Kidney (tissue), 14 donors: Measurements from ENCODE around the gene DLG5. TPM values are rescaled to one million over a fixed set of nuclear protein-coding genes. Genes with fewer than 3 reads are reported as not detected.

Source experiments
- DNase-seq, 5 donors: peaks; one replicate each; pipeline ENCODE4 v3.0.0-alpha.2; 2013 to 2020
- FAIRE-seq: peaks from 2 replicates; lab custom pipeline; 2012; peaks lifted over from hg19 to GRCh38; lab: Jason Lieb, UNC
- H3K27ac ChIP-seq, 2 donors: one replicate each; pipeline ENCODE4 v1.7.0; 2013; ENCODE audit warnings: low read depth in 2 of 2, low read length in 2 of 2, inconsistent platforms in 1 of 2
- H3K27me3 ChIP-seq: one replicate; pipeline ENCODE4 v1.7.1; 2013; ENCODE audit warnings: low read length, inconsistent platforms; ENCODE audit not compliant: control insufficient read depth, insufficient read depth
- H3K36me3 ChIP-seq, 3 donors: one replicate each; pipeline versions ENCODE4 v1.7.0 to v1.7.1; 2013; ENCODE audit warnings: low read length in 3 of 3, control low read depth in 1 of 3, inconsistent platforms in 1 of 3; ENCODE audit not compliant: insufficient read depth in 3 of 3, control insufficient read depth in 2 of 3
- H3K4me1 ChIP-seq, 3 donors: one replicate each; pipeline versions ENCODE4 v1.7.0 to v1.7.1; 2013; ENCODE audit warnings: low read length in 3 of 3, inconsistent platforms in 1 of 3, low read depth in 1 of 3; ENCODE audit not compliant: control insufficient read depth in 2 of 3, insufficient read depth in 2 of 3
- H3K4me3 ChIP-seq, 3 donors: one replicate each; pipeline versions ENCODE4 v1.7.0 to v1.8.1; 2013; ENCODE audit warnings: low read length in 3 of 3, control low read depth in 1 of 3, inconsistent platforms in 1 of 3
- H3K9ac ChIP-seq, 3 donors: one replicate each; pipeline versions ENCODE4 v1.7.0 to v1.7.1; 2013; ENCODE audit warnings: low read length in 3 of 3, control low read depth in 1 of 3, inconsistent platforms in 1 of 3
- H3K9me3 ChIP-seq, 3 donors: one replicate each; pipeline versions ENCODE4 v1.7.0 to v1.7.1; 2013; ENCODE audit warnings: low read length in 3 of 3, control low read depth in 1 of 3, inconsistent platforms in 1 of 3; ENCODE audit not compliant: control insufficient read depth in 2 of 3, insufficient read depth in 1 of 3
- CTCF ChIP-seq: IDR thresholded peaks from 3 replicates; pipeline ENCODE4 v1.5.1; 2012; ENCODE audit warnings: mild to moderate bottlenecking, moderate library complexity, borderline replicate concordance; ENCODE audit not compliant: insufficient read depth; ENCODE audit errors: extremely low read depth
- intact Hi-C: fragments of 100-400 bp; cut with DNase I; formaldehyde crosslinking; loops from one replicate; pipeline ENCODE4 v1.11.1; 2022
- polyA plus RNA-seq: library from polyadenylated mRNA; stranded (reverse); fragments of 350-450 nt; fragmentation: Illumina TruSeq; extraction: RNeasy Lipid Tissue Mini Kit (QIAGEN cat#74804); gene quantifications from one replicate; pipeline ENCODE4 v1.2.3, GENCODE V29; 2014; ENCODE audit warnings: low read depth, low replicate concordance; ENCODE audit not compliant: insufficient read depth
- total RNA-seq: library from RNA; stranded (reverse); fragmentation: NEBNext Ultra II Directional; extraction: Animal tissue kit (Norgen Biotek cat#: 25700); gene quantifications from one replicate; pipeline ENCODE4 v1.2.1, GENCODE V29; 2021
- donor health status: control.
- donor health status: control.
- donor health status: control.
- donor health status: control.
- donor health status: control.
- donor health status: DM: yes; HTN: yes; CAD: no.
- donor health status: Normal renal cell carcinoma (clear cell type).

The DLG5 gene
- total and polyA plus RNA-seq, 2 donors from 2014 or later: 5.4 to 30.0 TPM

- no peak for FAIRE-seq
- intact Hi-C loops: no loop called here
Observed at GRCh38 chr10:77970869-77971803, 44.6 kb upstream of the DLG5 start.

GRCh38 chr10:77969114-77969513 is 42.6 kb upstream of the DLG5 start:
- DNase-seq (no peak), FAIRE-seq (no peak)

More at GRCh38 chr10:77970869-77971803, 44.6 kb upstream of the DLG5 start:
- Histone ChIP-seq H3K27ac (peak overlapping the region; percentile 71 to 77), H3K27me3 (no peaks in the 10 kb centered on the region), H3K4me1 (no peaks in the 10 kb centered on the region), H3K4me3 (no peak overlapping the region), H3K9me3 (no peaks in the 10 kb centered on the region), H3K36me3 (peaks cover 0 to 2% (median 0%) of the 10 kb centered on the region in 3 donors), H3K9ac (no peak overlapping the region)
- DNase-seq: peak in 4 of 5 donors; percentile 53 to 92 (median 76)
- TF ChIP-seq CTCF: no peak

GRCh38 chr10:77967611-77968022 is 41.1 kb upstream of the DLG5 start:
- intact Hi-C loops: no loop called here

More at GRCh38 chr10:77969114-77969513, 42.6 kb upstream of the DLG5 start:
- H3K4me3 ChIP-seq: no peak overlapping the region
- peak overlapping the region in 1 of 2 donors; percentile 8 for H3K27ac ChIP-seq
- H3K27me3 ChIP-seq: no peaks in the 10 kb centered on the region
- TF ChIP-seq CTCF: no peak
- intact Hi-C loops: no loop called here
- H3K36me3 ChIP-seq: no peaks in the 10 kb centered on the region
- peaks cover 0 to under 1% (median 0%) of the 10 kb centered on the region in 3 donors for H3K9me3 ChIP-seq
- H3K9ac ChIP-seq: no peak overlapping the region
- no peaks in the 10 kb centered on the region for H3K4me1 ChIP-seq

More at GRCh38 chr10:77967611-77968022, 41.1 kb upstream of the DLG5 start:
- no peak for TF ChIP-seq CTCF
- H3K9me3 ChIP-seq: peaks cover 0 to 3% (median 0%) of the 10 kb centered on the region in 3 donors
- H3K4me1 ChIP-seq: no peaks in the 10 kb centered on the region
- H3K36me3 ChIP-seq: no peaks in the 10 kb centered on the region
- peak in 4 of 5 donors; percentile 89 to 95 (median 90) for DNase-seq
- no peak overlapping the region for H3K9ac ChIP-seq
- no peak for FAIRE-seq
- H3K27me3 ChIP-seq: no peaks in the 10 kb centered on the region
- no peak overlapping the region for H3K4me3 ChIP-seq
- H3K27ac ChIP-seq: no peak overlapping the region
